Lower leg skin (tissue), 3 donors: ENCODE measurements around the gene PAX7.

Experiments
- CTCF ChIP-seq, 3 donors: fragments of 450-650 bp; IDR thresholded peaks; one replicate each; pipeline ENCODE4 v1.5.1; 2016; ENCODE audit warnings: antibody characterized with exemption in 3 of 3, mild to moderate bottlenecking in 3 of 3, moderate library complexity in 2 of 3
- POLR2A ChIP-seq, 2 donors: fragments of 450-650 bp; IDR thresholded peaks; one replicate each; pipeline ENCODE4 v1.6.1; 2016 to 2017; ENCODE audit warnings: antibody characterized with exemption in 2 of 2, mild to moderate bottlenecking in 1 of 2, moderate library complexity in 1 of 2

GRCh38 chr1:18768086-18768485 is 137.4 kb downstream of the PAX7 start:
- TF ChIP-seq CTCF (IDR thresholded peaks at IDR 0.05) (no peak), POLR2A (IDR thresholded peaks at IDR 0.05) (no peak)
